SK-N-SH (cell line): ENCODE data around the gene SLC45A1. TPM values are rescaled to one million over a fixed set of nuclear protein-coding genes. Genes with fewer than 3 reads are reported as not detected.

ENCODE experiments used
- CTCF ChIA-PET: fragments of 300-600, 350-600 bp; formaldehyde crosslinking; extraction: SDS; loops from one replicate; lab custom pipeline; 2021; lab: Yijun Ruan, JAX
- POLR2A ChIA-PET: fragments of 350-600 bp; sonication (Branson Sonifier 250); formaldehyde crosslinking; extraction: SDS; loops from one replicate; lab custom pipeline; 2020; ENCODE audit warnings: antibody characterized with exemption, inconsistent platforms; lab: Yijun Ruan, JAX
- DNase-seq: peaks from one replicate; pipeline ENCODE4 v3.0.0; 2012
- H2AFZ ChIP-seq: fragments of 200-600 bp; sonication (generic); 2 replicates; pipeline ENCODE4 v1.8.1; 2016; ENCODE audit warnings: antibody characterized with exemption, mild to moderate bottlenecking, low read depth
- H3F3A ChIP-seq: fragments of 200-600 bp; sonication (generic); replicated peaks from 2 replicates; pipeline ENCODE3; 2016; ENCODE audit warnings: antibody characterized with exemption, mild to moderate bottlenecking; ENCODE audit not compliant: insufficient read depth
- H3K27ac ChIP-seq, 2 experiments: fragments of 200-500 bp in 1 of 2; fragments of 200-600 bp in 1 of 2; sonication (Bioruptor generic) in 1 of 2; sonication (generic), shearing (Covaris generic) in 1 of 2; 2 replicates each; pipeline versions ENCODE4 v1.5.1 to v1.6.1; 2014 to 2016; ENCODE audit warnings: low read depth in 2 of 2, inconsistent platforms in 1 of 2, low read length in 1 of 2, mild to moderate bottlenecking in 1 of 2, mixed read lengths in 1 of 2
- H3K27me3 ChIP-seq: fragments of 200-600 bp; sonication (generic), shearing (Covaris generic); 2 replicates; pipeline ENCODE4 v1.6.1; 2016; ENCODE audit warnings: mixed run types; ENCODE audit not compliant: insufficient read depth
- H3K36me3 ChIP-seq, 2 experiments: fragments of 200-500 bp in 1 of 2; fragments of 200-600 bp in 1 of 2; sonication (Bioruptor generic) in 1 of 2; sonication (generic) in 1 of 2; replicated peaks in 1 of 2; 2 replicates each; pipeline versions ENCODE3 to v1.5.1; 2014 to 2016; ENCODE audit warnings: low read length in 1 of 2, mild to moderate bottlenecking in 1 of 2; ENCODE audit not compliant: insufficient read depth in 2 of 2, control insufficient read depth in 1 of 2
- H3K4me1 ChIP-seq, 2 experiments: fragments of 200-500 bp in 1 of 2; fragments of 200-600 bp in 1 of 2; sonication (Bioruptor generic) in 1 of 2; sonication (generic), shearing (Covaris generic) in 1 of 2; 2 replicates each; pipeline versions ENCODE4 v1.5.1 to v1.6.1; 2014 to 2016; ENCODE audit warnings: low read depth in 1 of 2, low read length in 1 of 2, mixed run types in 1 of 2; ENCODE audit not compliant: insufficient read depth in 2 of 2, control insufficient read depth in 1 of 2
- H3K4me2 ChIP-seq: fragments of 200-600 bp; sonication (generic), shearing (Covaris generic); 2 replicates; pipeline ENCODE4 v1.6.1; 2017; ENCODE audit warnings: mixed run types
- H3K4me3 ChIP-seq, 2 experiments: fragments of 200-500 bp in 1 of 2; fragments of 200-600 bp in 1 of 2; sonication (Bioruptor generic) in 1 of 2; sonication (generic), shearing (Covaris generic) in 1 of 2; 2 replicates each; pipeline versions ENCODE4 v1.5.1 to v1.8.1; 2014 to 2016; ENCODE audit warnings: low read depth in 2 of 2, inconsistent platforms in 1 of 2, low read length in 1 of 2, mild to moderate bottlenecking in 1 of 2, mixed read lengths in 1 of 2, moderate library complexity in 1 of 2
- H3K79me2 ChIP-seq: fragments of 200-600 bp; sonication (generic); 2 replicates; pipeline ENCODE4 v1.8.1; 2017; ENCODE audit warnings: mild to moderate bottlenecking; ENCODE audit not compliant: insufficient read depth
- H3K9ac ChIP-seq: fragments of 200-600 bp; sonication (generic); 2 replicates; pipeline ENCODE4 v1.6.1; 2017; ENCODE audit warnings: mixed run types
- H3K9me2 ChIP-seq: fragments of 200-600 bp; sonication (generic); 2 replicates; pipeline ENCODE4 v1.6.1; 2017; ENCODE audit warnings: mixed run types
- H3K9me3 ChIP-seq: fragments of 200-600 bp; sonication (generic); 2 replicates; pipeline ENCODE4 v1.6.1; 2017; ENCODE audit warnings: mixed run types, mild to moderate bottlenecking, moderate library complexity
- H4K20me1 ChIP-seq: fragments of 200-600 bp; sonication (generic); 2 replicates; pipeline ENCODE4 v1.6.1; 2017; ENCODE audit warnings: mild to moderate bottlenecking, mixed run types; ENCODE audit not compliant: insufficient read depth
- CHD2 ChIP-seq: fragments of 150-350 bp; IDR thresholded peaks from 2 replicates; pipeline ENCODE4 v1.6.1; 2018; ENCODE audit warnings: low read length; ENCODE audit not compliant: partially characterized antibody
- CTCF ChIP-seq: fragments of 200-600 bp; sonication (generic); IDR thresholded peaks from 2 replicates; pipeline ENCODE4 v1.6.1; 2017; ENCODE audit warnings: antibody characterized with exemption, mild to moderate bottlenecking, moderate library complexity
- FOXJ3 ChIP-seq: sonication (generic); formaldehyde crosslinking; IDR thresholded peaks from 2 replicates; pipeline ENCODE4 v1.5.1; 2020; ENCODE audit warnings: mild to moderate bottlenecking, missing genetic modification reagents
- FOXM1 ChIP-seq: IDR thresholded peaks from 2 replicates; pipeline ENCODE4 v1.4.0; 2012; ENCODE audit warnings: low read depth, mild to moderate bottlenecking
- JUND ChIP-seq: IDR thresholded peaks from 2 replicates; pipeline ENCODE4 v1.4.0; 2012
- MXI1 ChIP-seq: IDR thresholded peaks from 2 replicates; pipeline ENCODE4 v1.6.1; 2012; ENCODE audit warnings: mild to moderate bottlenecking, low read depth, low read length, improper control_type of control experiment
- SIN3A ChIP-seq: IDR thresholded peaks from 2 replicates; pipeline ENCODE4 v1.6.1; 2012; ENCODE audit warnings: low read depth, mild to moderate bottlenecking, low read length, moderate library complexity, borderline replicate concordance
- USF1 ChIP-seq: IDR thresholded peaks from 2 replicates; pipeline ENCODE4 v1.4.0; 2012; ENCODE audit warnings: low read depth, borderline replicate concordance
- WGBS: methylation state at CpG from one replicate; pipeline ENCODE4 v1.1.6; 2017; ENCODE audit warnings: low lambda C conversion rate; 5-methylcytosine and 5-hydroxymethylcytosine counted together
- polyA plus RNA-seq, 3 experiments: library from polyadenylated mRNA; depleted of rRNA; stranded (reverse); fragments of >200 nt; gene quantifications; 2 replicates each; pipeline ENCODE4 v1.2.3, GENCODE V29; 2012

Gene SLC45A1
- polyA plus RNA-seq, 1 of the 3 experiments (the other 2 are of a cell fraction), result 2.5 TPM

- no peak for DNase-seq
- Histone ChIP-seq H3K9ac (no peak overlapping the region), H3K4me3 (no peak overlapping the region), H3F3A (no peaks in the 10 kb centered on the region), H3K79me2 (no peaks in the 10 kb centered on the region), H4K20me1 (no peaks in the 10 kb centered on the region), H3K9me3 (no peaks in the 10 kb centered on the region), H3K4me2 (no peak overlapping the region), H3K27ac (no peak overlapping the region), H3K9me2 (no peaks in the 10 kb centered on the region), H3K27me3 (no peaks in the 10 kb centered on the region), H3K4me1 (peaks cover 0 to 2% of the 10 kb centered on the region in 2 experiments; a peak in 2 of 4 replicates), H3K36me3 (no peaks in the 10 kb centered on the region), H2AFZ (no peak overlapping the region)
- POLR2A ChIA-PET, result no interaction called here
- CTCF ChIA-PET, result interaction anchor here (0.9 to 1.2 kb wide), 2 partner anchors 10 to 319 kb away, joined by 3 to 5 read pairs; no protein-coding TSS in a partner anchor
- 94% methylated on average over 23 of the region's 26 CpGs for WGBS
- TF ChIP-seq FOXJ3 (CRISPR knock-in tag) (no peak), SIN3A (no peak), JUND (no peak), USF1 (no peak), CHD2 (no peak)
These were observed 20.8 kb downstream of the SLC45A1 start for GRCh38 chr1:8338526-8339202.

- CTCF ChIA-PET, result interaction anchor here (0.7 kb wide), 1 partner anchor 350 kb away, joined by 3 read pairs; no protein-coding TSS in a partner anchor
These were observed 21.3 kb downstream of the SLC45A1 start for GRCh38 chr1:8339203-8339600.

More at GRCh38 chr1:8339203-8339600, 21.3 kb downstream of the SLC45A1 start:
- no peaks in the 10 kb centered on the region for H3K27me3 ChIP-seq
- peaks cover 0 to 6% of the 10 kb centered on the region in 2 experiments; a peak in 2 of 4 replicates for H3K4me1 ChIP-seq
- no peaks in the 10 kb centered on the region for H3F3A ChIP-seq
- no peak overlapping the region for H3K27ac ChIP-seq
- H3K4me2 ChIP-seq, result no peak overlapping the region
- H3K36me3 ChIP-seq, result no peaks in the 10 kb centered on the region
- no peak for DNase-seq
- H3K4me3 ChIP-seq, result no peak overlapping the region
- H3K9ac ChIP-seq, result no peak overlapping the region
- POLR2A ChIA-PET, result no interaction called here
- H3K79me2 ChIP-seq, result no peaks in the 10 kb centered on the region
- WGBS, result 91% methylated on average over 8 of the region's 13 CpGs
- TF ChIP-seq CTCF, result no peak
- no peak for TF ChIP-seq MXI1
- TF ChIP-seq FOXM1, result no peak
- TF ChIP-seq CHD2, result no peak
- no peaks in the 10 kb centered on the region for H3K9me2 ChIP-seq
- no peak overlapping the region for H2AFZ ChIP-seq
- H4K20me1 ChIP-seq, result no peaks in the 10 kb centered on the region
- no peaks in the 10 kb centered on the region for H3K9me3 ChIP-seq
